Measurements from ENCODE around the gene CAPRIN1. TPM values are rescaled to one million over a fixed set of nuclear protein-coding genes. Genes with fewer than 3 reads are reported as not detected.

Gene CAPRIN1
- total RNA-seq, 1 donor from 2014 or later, result 252 TPM

DNA sequence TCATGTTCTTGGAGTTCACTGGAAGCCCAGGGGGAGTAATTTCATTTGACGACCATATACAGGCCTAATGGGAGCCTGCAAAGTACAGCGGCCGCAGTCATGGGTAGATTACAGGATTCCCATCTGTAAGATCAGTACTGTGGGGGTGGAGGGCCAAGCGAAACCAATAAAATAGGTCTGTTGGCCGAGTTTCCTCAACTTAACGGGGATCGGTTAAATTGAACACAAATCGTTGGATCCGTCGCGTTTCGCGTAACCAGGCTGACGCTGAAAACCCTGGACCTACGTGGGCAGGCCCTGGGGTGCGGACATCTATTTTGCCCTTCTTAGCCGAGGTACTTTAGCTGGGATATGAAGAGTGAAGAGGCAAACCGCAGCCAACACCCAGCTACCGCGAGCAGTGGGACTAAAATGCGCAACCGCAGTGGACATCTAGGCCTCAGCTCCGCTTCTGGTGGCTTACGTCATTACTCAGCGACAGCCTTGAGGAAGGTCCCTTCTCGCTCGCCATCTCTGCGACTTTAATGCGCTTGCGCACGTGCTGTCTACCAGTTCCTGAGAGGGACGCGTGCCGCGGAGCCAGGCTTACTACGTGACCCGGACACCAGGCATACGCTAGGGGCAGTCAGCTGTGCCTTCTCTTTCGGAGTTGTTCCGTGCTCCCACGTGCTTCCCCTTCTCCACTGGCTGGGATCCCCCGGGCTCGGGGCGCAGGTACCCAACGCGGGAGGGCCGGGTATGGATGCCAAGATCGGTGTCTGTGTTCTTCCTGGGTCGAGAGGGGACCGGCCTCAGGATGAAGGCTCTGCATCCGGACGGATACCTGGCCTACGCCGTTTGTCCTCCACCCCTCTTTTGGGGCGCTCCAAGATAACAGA lies 53.8 kb downstream of the CAPRIN1 start, which contains the start of gene NAT10:
Gene NAT10 (plus strand): TSS at position 551 of the 878 bp plus-strand sequence. CDS start 2,597 bp downstream, outside the sequence.
- TF ChIP-seq, protein P1, sequence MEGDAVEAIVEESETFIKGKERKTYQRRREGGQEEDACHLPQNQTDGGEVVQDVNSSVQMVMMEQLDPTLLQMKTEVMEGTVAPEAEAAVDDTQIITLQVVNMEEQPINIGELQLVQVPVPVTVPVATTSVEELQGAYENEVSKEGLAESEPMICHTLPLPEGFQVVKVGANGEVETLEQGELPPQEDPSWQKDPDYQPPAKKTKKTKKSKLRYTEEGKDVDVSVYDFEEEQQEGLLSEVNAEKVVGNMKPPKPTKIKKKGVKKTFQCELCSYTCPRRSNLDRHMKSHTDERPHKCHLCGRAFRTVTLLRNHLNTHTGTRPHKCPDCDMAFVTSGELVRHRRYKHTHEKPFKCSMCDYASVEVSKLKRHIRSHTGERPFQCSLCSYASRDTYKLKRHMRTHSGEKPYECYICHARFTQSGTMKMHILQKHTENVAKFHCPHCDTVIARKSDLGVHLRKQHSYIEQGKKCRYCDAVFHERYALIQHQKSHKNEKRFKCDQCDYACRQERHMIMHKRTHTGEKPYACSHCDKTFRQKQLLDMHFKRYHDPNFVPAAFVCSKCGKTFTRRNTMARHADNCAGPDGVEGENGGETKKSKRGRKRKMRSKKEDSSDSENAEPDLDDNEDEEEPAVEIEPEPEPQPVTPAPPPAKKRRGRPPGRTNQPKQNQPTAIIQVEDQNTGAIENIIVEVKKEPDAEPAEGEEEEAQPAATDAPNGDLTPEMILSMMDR (IDR thresholded peaks at IDR 0.05), result peak; percentile 22
- no peaks in the 10 kb centered on the region for H3K9me3 Mint-ChIP-seq (ENCODE audit: unreplicated experiment)
- H3K36me3 Mint-ChIP-seq (ENCODE audit: unreplicated experiment), result peaks cover 18% of the 10 kb centered on the region
- H3K27me3 Mint-ChIP-seq (ENCODE audit: unreplicated experiment), result no peaks in the 10 kb centered on the region
- peaks cover 28% of the 10 kb centered on the region for H3K4me1 Mint-ChIP-seq (ENCODE audit: unreplicated experiment)
- peak; percentile 99 for DNase-seq (ENCODE audit: extremely low spot score, unreplicated experiment)
- H3K27ac Mint-ChIP-seq (ENCODE audit: unreplicated experiment), result peak within 1 kb of the TSS; percentile 99
- peak within 1 kb of the TSS; percentile 94 for H3K4me3 Mint-ChIP-seq (ENCODE audit: unreplicated experiment)

DNA sequence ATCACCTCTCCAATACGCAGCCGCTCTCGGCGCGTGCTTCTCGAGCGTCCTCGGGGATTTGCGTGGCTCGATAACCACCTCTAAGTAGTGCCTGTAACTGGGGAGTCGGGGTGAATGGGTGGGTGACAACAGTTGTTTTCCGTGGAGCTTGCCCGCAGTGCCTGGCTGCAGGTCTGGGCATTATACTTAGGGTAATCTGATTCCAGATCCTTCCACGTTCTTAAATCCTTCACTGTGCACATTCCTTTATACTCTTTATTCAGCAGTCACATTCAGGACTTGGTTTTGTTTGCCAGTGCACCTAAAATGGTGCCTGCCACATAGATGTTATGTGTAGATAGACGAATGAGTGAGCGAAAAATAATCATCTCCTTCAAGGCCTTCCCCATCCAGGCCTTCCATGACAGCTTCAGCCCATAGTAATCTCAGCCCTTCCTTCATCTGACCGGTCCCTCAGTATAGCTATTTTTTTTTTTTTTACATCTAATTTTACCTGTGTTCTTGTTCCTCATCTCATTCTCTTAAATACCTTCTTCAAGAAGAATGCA lies 54.5 kb downstream of the CAPRIN1 start:
- Mint-ChIP-seq H3K9me3 (ENCODE audit: unreplicated experiment) (no peaks in the 10 kb centered on the region), H3K27me3 (ENCODE audit: unreplicated experiment) (no peaks in the 10 kb centered on the region), H3K4me3 (ENCODE audit: unreplicated experiment) (peak overlapping the region; percentile 94), H3K4me1 (ENCODE audit: unreplicated experiment) (peaks cover 28% of the 10 kb centered on the region), H3K27ac (ENCODE audit: unreplicated experiment) (peak overlapping the region; percentile 99), H3K36me3 (ENCODE audit: unreplicated experiment) (peaks cover 16% of the 10 kb centered on the region)
- DNase-seq (ENCODE audit: extremely low spot score, unreplicated experiment), result no peak
- TF ChIP-seq, protein P1 (IDR thresholded peaks at IDR 0.05), result no peak

DNA sequence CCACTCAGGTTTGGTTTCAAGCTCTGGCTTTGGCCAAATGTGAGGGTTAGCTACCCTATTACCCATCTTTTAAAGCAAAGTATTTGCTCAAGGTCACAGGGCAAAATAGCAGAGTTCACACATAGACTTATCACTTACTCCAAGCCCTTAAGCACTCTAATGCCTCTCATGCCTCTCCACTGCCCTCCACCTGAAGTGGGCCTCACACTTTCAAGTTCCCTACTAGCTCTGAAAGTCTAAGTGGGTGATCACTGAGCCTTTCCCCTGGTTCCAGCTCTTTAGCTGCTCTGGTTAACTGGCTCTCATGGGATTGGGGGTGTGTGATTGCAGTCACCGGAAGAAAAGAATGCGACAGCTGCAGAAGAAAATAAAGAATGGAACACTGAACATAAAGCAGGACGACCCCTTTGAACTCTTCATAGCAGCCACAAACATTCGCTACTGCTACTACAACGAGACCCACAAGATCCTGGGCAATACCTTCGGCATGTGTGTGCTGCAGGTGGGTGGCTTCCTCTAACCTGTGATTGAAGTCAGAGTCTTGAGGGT lies 60.3 kb downstream of the CAPRIN1 start:
- peaks cover 7% of the 10 kb centered on the region for H3K4me1 Mint-ChIP-seq (ENCODE audit: unreplicated experiment)
- peaks cover 42% of the 10 kb centered on the region for H3K36me3 Mint-ChIP-seq (ENCODE audit: unreplicated experiment)
- TF ChIP-seq, protein P1 (IDR thresholded peaks at IDR 0.05), result no peak
- H3K27ac Mint-ChIP-seq (ENCODE audit: unreplicated experiment), result no peak overlapping the region
- H3K9me3 Mint-ChIP-seq (ENCODE audit: unreplicated experiment), result no peaks in the 10 kb centered on the region
- H3K4me3 Mint-ChIP-seq (ENCODE audit: unreplicated experiment), result no peak overlapping the region
- H3K27me3 Mint-ChIP-seq (ENCODE audit: unreplicated experiment), result no peaks in the 10 kb centered on the region
- DNase-seq (ENCODE audit: extremely low spot score, unreplicated experiment), result no peak

DNA sequence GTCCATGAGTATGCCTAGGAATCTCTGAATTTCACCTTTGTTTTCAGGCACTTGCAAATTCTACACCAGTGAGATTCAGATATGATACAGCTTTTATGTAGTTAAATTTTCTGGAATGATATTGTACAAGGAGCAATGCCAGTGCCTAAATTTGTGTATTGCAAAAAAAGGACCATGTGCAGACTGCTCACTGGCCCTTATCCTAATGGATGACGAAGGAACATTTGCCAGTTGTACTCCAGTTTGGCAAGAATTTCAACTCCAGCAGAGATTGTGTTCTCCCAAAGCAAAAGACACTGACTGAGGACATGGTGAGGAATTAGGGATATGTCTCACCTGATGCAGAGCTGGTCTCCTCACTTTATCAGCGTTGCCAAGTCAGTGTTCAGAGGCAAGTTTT lies 62.5 kb downstream of the CAPRIN1 start:
- H3K9me3 Mint-ChIP-seq (ENCODE audit: unreplicated experiment), result no peaks in the 10 kb centered on the region
- H3K27me3 Mint-ChIP-seq (ENCODE audit: unreplicated experiment), result no peaks in the 10 kb centered on the region
- no peaks in the 10 kb centered on the region for H3K4me1 Mint-ChIP-seq (ENCODE audit: unreplicated experiment)
- H3K27ac Mint-ChIP-seq (ENCODE audit: unreplicated experiment), result no peak overlapping the region
- DNase-seq (ENCODE audit: extremely low spot score, unreplicated experiment), result no peak
- H3K4me3 Mint-ChIP-seq (ENCODE audit: unreplicated experiment), result no peak overlapping the region
- TF ChIP-seq, protein P1 (IDR thresholded peaks at IDR 0.05), result no peak
- H3K36me3 Mint-ChIP-seq (ENCODE audit: unreplicated experiment), result peaks cover 49% of the 10 kb centered on the region

DNA sequence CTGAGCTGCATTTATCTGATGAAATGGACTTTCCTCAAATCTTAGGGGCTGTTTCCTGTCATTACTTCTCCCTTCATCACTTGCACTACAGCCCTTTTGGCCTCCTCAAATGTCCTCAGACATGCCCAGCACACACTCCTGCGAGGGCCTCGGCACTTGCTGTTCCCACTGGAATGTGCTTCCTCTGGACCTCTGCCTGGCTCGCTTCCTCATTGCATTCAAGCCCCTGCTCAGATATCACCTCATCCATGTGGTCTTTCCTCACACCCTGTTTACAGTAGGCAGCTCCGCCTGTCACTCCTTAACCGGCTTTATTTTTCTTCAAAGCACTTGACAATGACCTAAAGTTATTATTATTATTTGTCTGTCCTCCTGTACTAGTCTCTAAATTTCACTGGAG lies 62.9 kb downstream of the CAPRIN1 start:
- Mint-ChIP-seq H3K27ac (ENCODE audit: unreplicated experiment) (no peak overlapping the region), H3K4me1 (ENCODE audit: unreplicated experiment) (no peaks in the 10 kb centered on the region), H3K4me3 (ENCODE audit: unreplicated experiment) (no peak overlapping the region), H3K27me3 (ENCODE audit: unreplicated experiment) (no peaks in the 10 kb centered on the region), H3K36me3 (ENCODE audit: unreplicated experiment) (peaks cover 47% of the 10 kb centered on the region), H3K9me3 (ENCODE audit: unreplicated experiment) (no peaks in the 10 kb centered on the region)
- TF ChIP-seq, protein P1 (IDR thresholded peaks at IDR 0.05), result no peak
- DNase-seq (ENCODE audit: extremely low spot score, unreplicated experiment), result no peak

Measured in osteocyte (in vitro differentiated cells).